GM12878 (cell line): ENCODE results near the gene PLXNA4. TPM values are rescaled to one million over a fixed set of nuclear protein-coding genes. Genes with fewer than 3 reads are reported as not detected.

ENCODE experiments used
- ATAC-seq: fragments of 200-7000 bp; cut with Tn5 transposase; 3 replicates; pipeline ENCODE4 v1.9.1; 2020; ENCODE audit warnings: mild to moderate bottlenecking, moderate library complexity
- BruUV-seq: library from RNA; stranded (reverse); fragments of 400-500 nt; replicated peaks from 2 replicates; lab custom pipeline; 2021; lab: Mats Ljungman, UMichigan
- CTCF ChIA-PET: fragments of 300-600 bp; sonication (Branson Sonifier 250); formaldehyde crosslinking; extraction: SDS; loops from one replicate; lab custom pipeline; 2021; ENCODE audit warnings: inconsistent platforms; lab: Yijun Ruan, JAX
- POLR2A ChIA-PET: fragments of 350-600 bp; formaldehyde crosslinking; extraction: SDS; loops from one replicate; lab custom pipeline; 2021; ENCODE audit warnings: inconsistent platforms; lab: Charles Lee
- RAD21 ChIA-PET: fragments of 300-600 bp; sonication (Branson Sonifier 250); formaldehyde crosslinking; loops from one replicate; lab custom pipeline; 2023; ENCODE audit warnings: antibody characterized with exemption; ENCODE audit not compliant: unreplicated experiment; lab: Charles Lee
- SMC1A ChIA-PET: fragments of 300-600 bp; sonication (Branson Sonifier 250); formaldehyde crosslinking; loops from one replicate; lab custom pipeline; 2023; ENCODE audit not compliant: unreplicated experiment, uncharacterized antibody; lab: Charles Lee
- DNase-seq: peaks from one replicate; pipeline ENCODE4 v3.0.0-alpha.2; 2011; ENCODE audit warnings: low read depth, low spot score
- FAIRE-seq: peaks from 3 replicates; lab custom pipeline; 2011; peaks lifted over from hg19 to GRCh38; lab: Jason Lieb, UNC
- H2AFZ ChIP-seq: 2 replicates; pipeline ENCODE4 v1.6.0; 2011; ENCODE audit warnings: low read depth, low read length, control low read depth; ENCODE audit not compliant: control insufficient read depth
- H3K27ac ChIP-seq: 2 replicates; pipeline ENCODE4 v1.5.1; 2011; ENCODE audit warnings: control low read depth; ENCODE audit not compliant: control insufficient read depth, insufficient read depth
- H3K27me3 ChIP-seq, 2 experiments: replicated peaks in 1 of 2; 2 replicates each; pipeline versions ENCODE4 v1.6.0 to v1.6.1; 2011; ENCODE audit warnings: low read length in 1 of 2; ENCODE audit not compliant: control insufficient read depth in 2 of 2, insufficient read depth in 2 of 2
- H3K36me3 ChIP-seq, 2 experiments: 2 replicates each; pipeline ENCODE4 v1.5.1; 2011; ENCODE audit warnings: low read length in 1 of 2; ENCODE audit not compliant: control insufficient read depth in 2 of 2, insufficient read depth in 2 of 2
- H3K4me1 ChIP-seq: 2 replicates; pipeline ENCODE4 v1.6.1; 2011; ENCODE audit warnings: mild to moderate bottlenecking, low read length, moderate library complexity, mixed read lengths; ENCODE audit not compliant: control insufficient read depth, insufficient read depth
- H3K4me2 ChIP-seq: 2 replicates; pipeline ENCODE4 v1.6.0; 2011; ENCODE audit warnings: control low read depth; ENCODE audit not compliant: control insufficient read depth, insufficient read depth
- H3K4me3 ChIP-seq: fragments of 200-600 bp; sonication (generic); 2 replicates; pipeline ENCODE4 v1.5.1; 2016
- H3K79me2 ChIP-seq: 2 replicates; pipeline ENCODE4 v1.6.0; 2011; ENCODE audit warnings: low read length; ENCODE audit not compliant: control insufficient read depth, insufficient read depth
- H3K9ac ChIP-seq: 2 replicates; pipeline ENCODE4 v1.8.0; 2011; ENCODE audit warnings: low read length, control low read depth, mixed read lengths; ENCODE audit not compliant: control insufficient read depth, insufficient read depth
- H3K9me3 ChIP-seq: replicated peaks from 3 replicates; pipeline ENCODE4 v1.5.1; 2011; ENCODE audit warnings: mild to moderate bottlenecking, low read length; ENCODE audit not compliant: control insufficient read depth, insufficient read depth
- H4K20me1 ChIP-seq: 2 replicates; pipeline ENCODE4 v1.6.0; 2011; ENCODE audit not compliant: control insufficient read depth, insufficient read depth
- ATF7 ChIP-seq: fragments of 450-650 bp; IDR thresholded peaks from 2 replicates; pipeline ENCODE4 v1.6.1; 2016; ENCODE audit warnings: low read depth, mild to moderate bottlenecking
- BACH1 ChIP-seq: fragments of 450-650 bp; IDR thresholded peaks from 2 replicates; pipeline ENCODE4 v1.6.1; 2017; ENCODE audit warnings: mild to moderate bottlenecking, borderline replicate concordance
- EP300 ChIP-seq, 2 experiments: fragments of 150-350 bp in 1 of 2; IDR thresholded peaks; 2 replicates each; pipeline ENCODE4 v1.6.1; 2011 to 2012; ENCODE audit warnings: low read depth in 2 of 2, low read length in 2 of 2, borderline replicate concordance in 1 of 2, improper control_type of control experiment in 1 of 2, inconsistent platforms in 1 of 2; ENCODE audit not compliant: control insufficient read depth in 1 of 2
- KDM1A ChIP-seq: fragments of 200-600 bp; sonication (generic); IDR thresholded peaks from 2 replicates; pipeline ENCODE4 v1.6.1; 2016; ENCODE audit warnings: borderline replicate concordance
- POLR2AphosphoS2 ChIP-seq: IDR thresholded peaks from 2 replicates; pipeline ENCODE4 v1.6.1; 2011; ENCODE audit warnings: low read depth, mild to moderate bottlenecking, low read length, improper control_type of control experiment, moderate library complexity
- RCOR1 ChIP-seq: conservative IDR thresholded peaks from 2 replicates; pipeline ENCODE4 v1.6.1; 2012; ENCODE audit warnings: low read depth, low read length, improper control_type of control experiment
- SMARCA5 ChIP-seq: fragments of 450-650 bp; IDR thresholded peaks from 2 replicates; pipeline ENCODE4 v1.6.1; 2017; ENCODE audit warnings: mild to moderate bottlenecking
- ZNF207 ChIP-seq: fragments of 450-650 bp; IDR thresholded peaks from 2 replicates; pipeline ENCODE4 v1.6.1; 2014; ENCODE audit warnings: antibody characterized with exemption, mild to moderate bottlenecking, borderline replicate concordance
- WGBS: methylation state at CpG from one replicate; pipeline ENCODE4 v1.1.6; 2016; ENCODE audit warnings: low lambda C conversion rate; ENCODE audit not compliant: insufficient replicate concordance, insufficient coverage; ENCODE audit errors: missing lambda C conversion rate; 5-methylcytosine and 5-hydroxymethylcytosine counted together
- in situ Hi-C: fragments of 300-500 bp; cut with MboI; formaldehyde crosslinking; loops from 9 replicates; pipeline ENCODE4 v1.14.3; 2018; ENCODE audit warnings: mixed read lengths
- intact Hi-C: fragments of 100-400 bp; cut with micrococcal nuclease; formaldehyde crosslinking; loops from one replicate; pipeline ENCODE4 v1.14.2; 2022; ENCODE audit not compliant: unreplicated experiment
- polyA plus RNA-seq, 11 experiments: library from polyadenylated mRNA; depleted of rRNA in 4 of 11; unstranded in 6 of 11; stranded (reverse) in 5 of 11; fragments of >200 nt; fragmentation: Nextera tagmentation in 4 of 11; fragmentation: Illumina TruSeq in 1 of 11; extraction: Ambion mirVana in 4 of 11; extraction: Trizol in 1 of 11; gene quantifications; 1 replicate in 1 of 11; 2 replicates in 10 of 11; pipeline versions ENCODE4 v1.2.1 to v1.2.3, GENCODE V29; 2011 to 2016; ENCODE audit warnings: inconsistent platforms in 2 of 11, missing spikeins in 2 of 11, low read depth in 1 of 11
- total RNA-seq, 4 experiments: library from RNA; depleted of rRNA in 3 of 4; stranded (reverse); fragments of >200 nt in 3 of 4; fragmentation: Illumina TruSeq in 1 of 4; extraction: Trizol in 1 of 4; gene quantifications; 2 replicates each; pipeline versions ENCODE4 v1.2.1 to v1.2.3, GENCODE V29; 2013 to 2021

The PLXNA4 gene
- total and polyA plus RNA-seq, 10 of the 15 experiments (the other 5 are each of a cell fraction or from before 2014, with no cell fraction given) = 0.03 TPM; not detected in 9

GRCh38 chr7:132075515-132075914 lies 500.8 kb downstream of the PLXNA4 start:
- Histone ChIP-seq H3K4me3 (no peak overlapping the region), H3K27me3 (no peaks in the 10 kb centered on the region), H2AFZ (no peak overlapping the region), H3K4me1 (no peaks in the 10 kb centered on the region), H3K9me3 (no peaks in the 10 kb centered on the region)
- TF ChIP-seq RCOR1 (no peak), ATF7 (no peak), KDM1A (no peak), BACH1 (no peak), POLR2AphosphoS2 (no peak), EP300 (IDR thresholded peaks at IDR 0.05; ENCODE audit: borderline replicate concordance in 1 of 2, control insufficient read depth in 1 of 2, low read depth in 2 of 2, low read length in 2 of 2) (no peak), ZNF207 (no peak), SMARCA5 (no peak)
- TF ChIP-seq, all 136 proteins: peak for 0
- Histone ChIP-seq H3K36me3 (no peaks in the 10 kb centered on the region), H3K79me2 (no peaks in the 10 kb centered on the region), H4K20me1 (no peaks in the 10 kb centered on the region), H3K4me2 (no peak overlapping the region), H3K9ac (no peak overlapping the region), H3K27ac (no peak overlapping the region)
- ChIA-PET SMC1A (no interaction called here), RAD21 (no interaction called here), CTCF (no interaction called here), POLR2A (no interaction called here)
- no peak for FAIRE-seq
- ATAC-seq = no peak
- DNase-seq = no peak
- in situ Hi-C loops (no loop called here), intact Hi-C loops (no loop called here)
- BruUV-seq = no TSS peak
- 6% methylated on average over 6 of the region's 6 CpGs for WGBS
